G401 (cell line): ENCODE results near the gene KIRREL3. TPM values are rescaled to one million over a fixed set of nuclear protein-coding genes. Genes with fewer than 3 reads are reported as not detected.

Source experiments
- DNase-seq: peaks from one replicate; pipeline ENCODE4 v3.0.0-alpha.2; 2015; ENCODE audit warnings: low spot score
- in situ Hi-C: cut with HindIII; loops from 2 replicates; pipeline ENCODE4 v1.10.0; 2016; ENCODE audit warnings: low sequenced_read_pairs, mixed read lengths
- total RNA-seq: library from RNA; depleted of rRNA; stranded (reverse); fragments of >200 nt; shearing (Covaris generic); gene quantifications from 2 replicates; pipeline ENCODE4 v1.2.3, GENCODE V29; 2014

The KIRREL3 gene
- total RNA-seq, 1 experiment from 2014 or later = not detected

- in situ Hi-C loops = no loop called here
- DNase-seq = no peak
These were observed 478.4 kb downstream of the KIRREL3 start for GRCh38 chr11:126522152-126522551.

- no peak for DNase-seq
- in situ Hi-C loops = no loop called here
These were observed 479.4 kb downstream of the KIRREL3 start for GRCh38 chr11:126521196-126521595.

- no peak for DNase-seq
- in situ Hi-C loops = no loop called here
These were observed 480.5 kb downstream of the KIRREL3 start for GRCh38 chr11:126519764-126520734.

GRCh38 chr11:126518972-126519690, 481.4 kb downstream of the KIRREL3 start:
- in situ Hi-C loops = no loop called here
- DNase-seq = no peak

- in situ Hi-C loops = no loop called here
- DNase-seq = peak; percentile 75
These were observed 482.2 kb downstream of the KIRREL3 start for GRCh38 chr11:126518071-126518971.

- no peak for DNase-seq
- in situ Hi-C loops = no loop called here
These were observed 485.1 kb downstream of the KIRREL3 start for GRCh38 chr11:126515501-126515900.

GRCh38 chr11:126514061-126514693, 486.4 kb downstream of the KIRREL3 start:
- DNase-seq = no peak
- in situ Hi-C loops = no loop called here

GRCh38 chr11:126512741-126513715, 487.5 kb downstream of the KIRREL3 start:
- in situ Hi-C loops = no loop called here
- DNase-seq = no peak

- in situ Hi-C loops = no loop called here
- no peak for DNase-seq
These were observed 488.3 kb downstream of the KIRREL3 start for GRCh38 chr11:126512251-126512650.

- no peak for DNase-seq
- in situ Hi-C loops = no loop called here
These were observed 489.0 kb downstream of the KIRREL3 start for GRCh38 chr11:126511475-126512115.

- DNase-seq = no peak
- in situ Hi-C loops = no loop called here
These were observed 489.8 kb downstream of the KIRREL3 start for GRCh38 chr11:126510621-126511370.

- DNase-seq = no peak
- in situ Hi-C loops = no loop called here
These were observed 492.9 kb downstream of the KIRREL3 start for GRCh38 chr11:126507646-126508045.

- in situ Hi-C loops = no loop called here
- no peak for DNase-seq
These were observed 493.8 kb downstream of the KIRREL3 start for GRCh38 chr11:126506789-126507188.

- in situ Hi-C loops = no loop called here
- DNase-seq = no peak
These were observed 497.6 kb downstream of the KIRREL3 start for GRCh38 chr11:126502982-126503381.

GRCh38 chr11:126502159-126502558, 498.4 kb downstream of the KIRREL3 start:
- DNase-seq = peak; percentile 33
- in situ Hi-C loops = no loop called here

GRCh38 chr11:126501641-126502040, 498.9 kb downstream of the KIRREL3 start:
- in situ Hi-C loops = no loop called here
- DNase-seq = no peak

GRCh38 chr11:126500981-126501380, 499.6 kb downstream of the KIRREL3 start:
- DNase-seq = no peak
- in situ Hi-C loops = no loop called here
